B cell (primary cell): ENCODE data around the gene S100A8. TPM values are rescaled to one million over a fixed set of nuclear protein-coding genes. Genes with fewer than 3 reads are reported as not detected.

Experiments used
- ATAC-seq: fragments of 200-7000 bp; cut with Tn5 transposase; one replicate; pipeline ENCODE4 v1.10.0; 2021; ENCODE audit warnings: low read depth, mild to moderate bottlenecking, moderate number of reproducible peaks, moderate library complexity
- CTCF ChIA-PET: fragments of 350-600 bp; sonication (Branson Sonifier 250); formaldehyde crosslinking; loops from one replicate; lab custom pipeline; 2021; ENCODE audit warnings: antibody characterized with exemption, inconsistent platforms; lab: Charles Lee
- POLR2A ChIA-PET: fragments of 350-600 bp; sonication (Branson Sonifier 250); formaldehyde crosslinking; loops from one replicate; lab custom pipeline; 2021; ENCODE audit warnings: antibody characterized with exemption; lab: Charles Lee
- DNase-seq: peaks from one replicate; pipeline ENCODE4 v3.0.0; 2013
- H2AFZ ChIP-seq: 2 replicates; pipeline ENCODE4 v1.6.1; 2012; ENCODE audit warnings: mild to moderate bottlenecking, low read depth, low read length; ENCODE audit not compliant: insufficient read depth, poor library complexity, severe bottlenecking
- H3K27ac ChIP-seq, 2 donors: 1 replicate in 1 of 2; 2 replicates in 1 of 2; pipeline ENCODE4 v1.5.1; 2012 to 2013; ENCODE audit warnings: low read length in 2 of 2, mild to moderate bottlenecking in 2 of 2, moderate library complexity in 1 of 2
- H3K27me3 ChIP-seq, 4 experiments: fragments of 200-600 bp in 1 of 4; sonication (generic) in 1 of 4; replicated peaks in 1 of 4; 1 replicate in 2 of 4; 2 replicates in 2 of 4; pipeline versions ENCODE4 v1.6.1 to v1.7.0; 2013 to 2016; ENCODE audit warnings: low read length in 3 of 4, mild to moderate bottlenecking in 2 of 4, mixed read lengths in 1 of 4, moderate library complexity in 1 of 4; ENCODE audit not compliant: insufficient read depth in 4 of 4, control insufficient read depth in 3 of 4; ENCODE audit errors: control extremely low read depth in 1 of 4
- H3K36me3 ChIP-seq, 2 experiments: replicated peaks in 1 of 2; 1 replicate in 1 of 2; 2 replicates in 1 of 2; pipeline versions ENCODE4 v1.6.1 to v1.7.1; 2013; ENCODE audit warnings: low read length in 1 of 2; ENCODE audit not compliant: insufficient read depth in 2 of 2, control insufficient read depth in 1 of 2; ENCODE audit errors: control extremely low read depth in 1 of 2, extremely low read depth in 1 of 2
- H3K4me1 ChIP-seq, 2 donors: fragments of 200-600 bp in 1 of 2; sonication (generic) in 1 of 2; 1 replicate in 1 of 2; 2 replicates in 1 of 2; pipeline versions ENCODE4 v1.5.1 to v1.6.1; 2013 to 2017; ENCODE audit warnings: low read length in 2 of 2; ENCODE audit not compliant: control insufficient read depth in 2 of 2, insufficient read depth in 2 of 2
- H3K4me2 ChIP-seq: replicated peaks from 2 replicates; pipeline ENCODE3; 2012; ENCODE audit warnings: mild to moderate bottlenecking, low read depth, low read length; ENCODE audit not compliant: poor library complexity, severe bottlenecking
- H3K4me3 ChIP-seq, 5 experiments: fragments of 200-600 bp in 1 of 5; sonication (generic) in 1 of 5; 1 replicate in 3 of 5; 2 replicates in 2 of 5; pipeline versions ENCODE4 v1.5.1 to v1.7.0; 2011 to 2016; ENCODE audit warnings: low read length in 4 of 5, mild to moderate bottlenecking in 4 of 5, low read depth in 2 of 5, control low read depth in 1 of 5, moderate library complexity in 1 of 5; ENCODE audit not compliant: insufficient read depth in 1 of 5; ENCODE audit errors: control extremely low read depth in 1 of 5, extremely low read depth in 1 of 5
- H3K79me2 ChIP-seq: fragments of 200-600 bp; sonication (generic); one replicate; pipeline ENCODE4 v1.6.0; 2016; ENCODE audit warnings: low read length; ENCODE audit not compliant: control insufficient read depth, insufficient read depth
- H3K9ac ChIP-seq: fragments of 200-600 bp; sonication (generic); 2 replicates; pipeline ENCODE4 v1.6.1; 2017; ENCODE audit warnings: mild to moderate bottlenecking, low read length, moderate library complexity
- H3K9me3 ChIP-seq, 3 donors: one replicate each; pipeline versions ENCODE4 v1.6.1 to v1.7.1; 2013; ENCODE audit warnings: low read length in 2 of 3; ENCODE audit not compliant: control insufficient read depth in 2 of 3, insufficient read depth in 1 of 3; ENCODE audit errors: control extremely low read depth in 1 of 3
- H4K20me1 ChIP-seq: 2 replicates; pipeline ENCODE4 v1.6.0; 2012; ENCODE audit warnings: mild to moderate bottlenecking, low read length; ENCODE audit not compliant: insufficient read depth, control insufficient read depth, poor library complexity, severe bottlenecking
- H3K27ac Mint-ChIP-seq: one replicate; pipeline ENCODE4 v1.8.0; 2021; ENCODE audit warnings: mixed read lengths
- H3K27me3 Mint-ChIP-seq: one replicate; pipeline ENCODE4 v1.8.0; 2021; ENCODE audit warnings: mixed read lengths
- H3K4me1 Mint-ChIP-seq: one replicate; pipeline ENCODE4 v1.8.0; 2021; ENCODE audit warnings: mixed read lengths
- H3K4me3 Mint-ChIP-seq: one replicate; pipeline ENCODE4 v1.8.0; 2021; ENCODE audit warnings: mixed read lengths
- H3K9me3 Mint-ChIP-seq: one replicate; pipeline ENCODE4 v1.8.0; 2022; ENCODE audit warnings: mixed read lengths; ENCODE audit not compliant: insufficient read depth
- EZH2 ChIP-seq: IDR thresholded peaks from 2 replicates; pipeline ENCODE4 v1.6.1; 2012; ENCODE audit warnings: borderline replicate concordance, low read depth, mild to moderate bottlenecking, moderate library complexity, low read length; ENCODE audit not compliant: insufficient read depth, poor library complexity, severe bottlenecking
- WGBS: methylation state at CpG from one replicate; pipeline ENCODE4 v1.1.5; 2013; ENCODE audit warnings: missing lambda C conversion rate; ENCODE audit not compliant: insufficient coverage; 5-methylcytosine and 5-hydroxymethylcytosine counted together
- intact Hi-C: fragments of 100-400 bp; cut with micrococcal nuclease; formaldehyde crosslinking; loops from one replicate; pipeline ENCODE4 v1.10.0; 2022
- polyA plus RNA-seq: library from polyadenylated mRNA; depleted of rRNA; stranded (reverse); fragments of >200 nt; gene quantifications from 2 replicates; pipeline ENCODE4 v1.2.3, GENCODE V29; 2012
- total RNA-seq, 2 donors: library from RNA; stranded (reverse); fragments of 120-200 nt in 1 of 2; gene quantifications; 1 replicate in 1 of 2; 2 replicates in 1 of 2; pipeline versions ENCODE4 v1.2.3 to v1.2.4, GENCODE V29; 2013 to 2022
- TF ChIP-seq, protein P1 (sequence below): fragments of 200-600 bp; IDR thresholded peaks from one replicate; pipeline ENCODE4 v1.8.0; 2022; ENCODE audit warnings: antibody characterized with exemption, mild to moderate bottlenecking

The S100A8 gene
- total and polyA plus RNA-seq, 2 donors (not counting 1 experiment from before 2014, with no cell fraction given) = 3.3 to 16.7 TPM

DNA sequence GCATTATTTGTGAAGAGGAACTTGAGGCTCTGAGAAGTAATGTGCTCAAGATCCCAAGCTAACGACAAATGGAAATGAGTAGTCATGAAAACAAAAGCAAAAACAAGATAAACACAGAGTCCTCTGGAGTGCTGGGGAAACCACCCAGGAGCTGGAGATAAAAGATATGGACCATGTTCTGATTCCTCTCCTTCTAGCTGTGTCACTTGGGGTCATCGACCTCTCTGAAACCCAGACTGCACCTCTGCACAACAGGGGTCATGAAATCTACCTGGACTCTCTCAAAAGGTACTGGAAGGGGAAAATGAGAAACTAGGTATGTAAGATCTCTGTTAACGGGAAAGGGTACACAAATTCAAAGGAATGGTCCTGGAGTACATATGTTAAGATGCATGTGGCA is 48.7 kb downstream of the S100A8 start:
- CTCF ChIA-PET = interaction anchor here (1.4 kb wide), 1 partner anchor 9 kb away, joined by 4 read pairs; no protein-coding TSS in a partner anchor
- POLR2A ChIA-PET = no interaction called here
- H3K4me3 Mint-ChIP-seq = no peak overlapping the region
- H3K27ac Mint-ChIP-seq = no peak overlapping the region
- Histone ChIP-seq H3K36me3 (no peaks in the 10 kb centered on the region), H4K20me1 (no peaks in the 10 kb centered on the region), H3K4me1 (peaks cover 14 to 21% of the 10 kb centered on the region in 2 donors), H3K4me3 (no peak overlapping the region), H3K9ac (no peak overlapping the region), H3K4me2 (no peak overlapping the region), H2AFZ (no peak overlapping the region), H3K9me3 (no peaks in the 10 kb centered on the region), H3K27me3 (peaks cover 0 to 59% (median 20%) of the 10 kb centered on the region in 4 experiments), H3K79me2 (no peaks in the 10 kb centered on the region), H3K27ac (no peak overlapping the region)
- 100% methylated on average over 1 of the region's 3 CpGs for WGBS
- intact Hi-C loops = no loop called here
- no peaks in the 10 kb centered on the region for H3K9me3 Mint-ChIP-seq
- DNase-seq = no peak
- TF ChIP-seq EZH2 = no peak
- TF ChIP-seq, protein P1, sequence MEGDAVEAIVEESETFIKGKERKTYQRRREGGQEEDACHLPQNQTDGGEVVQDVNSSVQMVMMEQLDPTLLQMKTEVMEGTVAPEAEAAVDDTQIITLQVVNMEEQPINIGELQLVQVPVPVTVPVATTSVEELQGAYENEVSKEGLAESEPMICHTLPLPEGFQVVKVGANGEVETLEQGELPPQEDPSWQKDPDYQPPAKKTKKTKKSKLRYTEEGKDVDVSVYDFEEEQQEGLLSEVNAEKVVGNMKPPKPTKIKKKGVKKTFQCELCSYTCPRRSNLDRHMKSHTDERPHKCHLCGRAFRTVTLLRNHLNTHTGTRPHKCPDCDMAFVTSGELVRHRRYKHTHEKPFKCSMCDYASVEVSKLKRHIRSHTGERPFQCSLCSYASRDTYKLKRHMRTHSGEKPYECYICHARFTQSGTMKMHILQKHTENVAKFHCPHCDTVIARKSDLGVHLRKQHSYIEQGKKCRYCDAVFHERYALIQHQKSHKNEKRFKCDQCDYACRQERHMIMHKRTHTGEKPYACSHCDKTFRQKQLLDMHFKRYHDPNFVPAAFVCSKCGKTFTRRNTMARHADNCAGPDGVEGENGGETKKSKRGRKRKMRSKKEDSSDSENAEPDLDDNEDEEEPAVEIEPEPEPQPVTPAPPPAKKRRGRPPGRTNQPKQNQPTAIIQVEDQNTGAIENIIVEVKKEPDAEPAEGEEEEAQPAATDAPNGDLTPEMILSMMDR = no peak
- no peak for ATAC-seq
- peaks cover 60% of the 10 kb centered on the region for H3K27me3 Mint-ChIP-seq
- peaks cover 23% of the 10 kb centered on the region for H3K4me1 Mint-ChIP-seq

- WGBS = 100% methylated on average over 3 of the region's 4 CpGs
- no peak overlapping the region for H3K9ac ChIP-seq
- peaks cover 12 to 18% of the 10 kb centered on the region in 2 donors for H3K4me1 ChIP-seq
- ChIA-PET POLR2A (no interaction called here), CTCF (no interaction called here)
- Mint-ChIP-seq H3K27me3 (peaks cover 63% of the 10 kb centered on the region), H3K27ac (no peak overlapping the region), H3K4me3 (no peak overlapping the region), H3K4me1 (peaks cover 20% of the 10 kb centered on the region), H3K9me3 (no peaks in the 10 kb centered on the region)
- no peaks in the 10 kb centered on the region for H3K9me3 ChIP-seq
- ATAC-seq (no peak), DNase-seq (no peak)
- H3K4me2 ChIP-seq = no peak overlapping the region
- intact Hi-C loops = no loop called here
- no peaks in the 10 kb centered on the region for H3K36me3 ChIP-seq
- TF ChIP-seq, protein P1 = no peak
- TF ChIP-seq EZH2 = no peak
- H3K27me3 ChIP-seq = peaks cover 0 to 59% (median 17%) of the 10 kb centered on the region in 4 experiments
- no peaks in the 10 kb centered on the region for H4K20me1 ChIP-seq
- no peak overlapping the region for H3K27ac ChIP-seq
- no peak overlapping the region for H2AFZ ChIP-seq
- H3K79me2 ChIP-seq = no peaks in the 10 kb centered on the region
- H3K4me3 ChIP-seq = no peak overlapping the region
Measured at GRCh38 chr1:153341431-153341934, 49.4 kb downstream of the S100A8 start.
